VCaP (cell line): ENCODE results near the gene RPL38.

ENCODE experiments used
- H3K27ac ChIP-seq: fragments of 450-650 bp; 2 replicates; pipeline ENCODE4 v1.5.1; 2017
- CTCF ChIP-seq: fragments of 450-650 bp; conservative IDR thresholded peaks from 2 replicates; pipeline ENCODE4 v1.5.1; 2017; ENCODE audit warnings: mild to moderate bottlenecking, moderate library complexity

Gene RPL38

DNA sequence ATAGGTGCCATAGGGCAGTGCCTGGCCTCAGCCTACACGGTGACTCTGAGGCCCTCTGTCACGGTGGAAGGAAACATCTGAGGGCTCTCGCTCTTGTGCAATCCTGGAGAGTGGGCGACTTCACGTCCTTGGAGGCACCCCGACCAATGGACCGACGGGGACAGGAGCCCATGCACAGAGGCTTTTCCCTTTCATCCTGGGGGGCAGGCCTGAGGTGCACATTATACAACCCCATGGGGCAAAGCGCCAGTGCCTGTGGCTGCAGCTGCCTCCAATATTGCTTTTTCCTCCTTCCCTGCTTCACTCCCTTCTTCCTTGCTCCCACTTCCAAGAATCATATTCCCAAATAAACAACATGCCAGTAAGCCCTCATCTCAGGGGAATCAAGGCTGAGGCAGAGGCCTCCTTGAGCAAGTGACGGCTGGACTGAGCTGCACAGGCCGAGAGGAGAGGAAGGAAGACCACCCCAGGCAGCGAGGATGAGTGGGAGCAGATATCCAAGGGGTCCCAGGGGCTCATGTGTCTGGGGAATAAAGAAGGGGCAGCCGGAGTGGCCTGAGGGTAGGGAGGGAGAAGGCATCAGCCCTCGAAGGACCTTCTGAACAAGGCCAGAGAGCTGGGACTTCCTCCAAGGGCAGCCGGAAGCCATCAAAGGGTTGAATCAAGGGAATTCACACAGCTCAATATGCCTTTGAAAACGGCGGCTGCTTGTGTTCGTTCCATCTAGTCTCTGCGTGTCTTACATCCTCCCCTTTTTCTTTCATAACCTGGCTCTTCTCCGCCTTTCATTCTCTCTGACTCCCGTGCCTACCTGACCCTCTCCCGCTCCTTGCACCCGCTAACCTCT lies 42.6 kb upstream of the RPL38 start:
- no peak for TF ChIP-seq CTCF
- H3K27ac ChIP-seq: no peak overlapping the region

DNA sequence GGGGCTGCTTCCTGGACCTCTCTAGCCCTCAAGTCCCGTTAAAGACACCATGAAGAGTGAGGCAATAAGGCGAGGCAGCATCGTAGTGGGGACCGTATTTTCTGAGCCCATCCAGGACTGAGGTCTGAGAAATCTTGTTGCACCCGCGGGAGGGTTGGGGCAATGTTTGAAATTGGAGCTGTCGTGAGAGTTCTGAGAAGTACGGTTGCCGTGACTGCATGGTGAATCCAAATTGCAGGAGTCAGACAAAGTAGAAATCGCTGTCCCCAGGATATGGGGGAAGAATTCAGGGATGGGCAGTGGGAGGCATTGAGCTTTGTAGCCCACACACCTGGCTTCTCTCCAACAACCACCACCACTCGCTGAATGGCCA lies 42.0 kb upstream of the RPL38 start:
- no peak overlapping the region for H3K27ac ChIP-seq

GRCh38 chr17:74163271-74163821 lies 40.1 kb upstream of the RPL38 start:
- no peak for TF ChIP-seq CTCF
- no peak overlapping the region for H3K27ac ChIP-seq

More for the DNA sequence above, 42.0 kb upstream of the RPL38 start:
- no peak for TF ChIP-seq CTCF

GRCh38 chr17:74163836-74164235 lies 39.6 kb upstream of the RPL38 start:
- TF ChIP-seq CTCF: no peak
- H3K27ac ChIP-seq: no peak overlapping the region

DNA sequence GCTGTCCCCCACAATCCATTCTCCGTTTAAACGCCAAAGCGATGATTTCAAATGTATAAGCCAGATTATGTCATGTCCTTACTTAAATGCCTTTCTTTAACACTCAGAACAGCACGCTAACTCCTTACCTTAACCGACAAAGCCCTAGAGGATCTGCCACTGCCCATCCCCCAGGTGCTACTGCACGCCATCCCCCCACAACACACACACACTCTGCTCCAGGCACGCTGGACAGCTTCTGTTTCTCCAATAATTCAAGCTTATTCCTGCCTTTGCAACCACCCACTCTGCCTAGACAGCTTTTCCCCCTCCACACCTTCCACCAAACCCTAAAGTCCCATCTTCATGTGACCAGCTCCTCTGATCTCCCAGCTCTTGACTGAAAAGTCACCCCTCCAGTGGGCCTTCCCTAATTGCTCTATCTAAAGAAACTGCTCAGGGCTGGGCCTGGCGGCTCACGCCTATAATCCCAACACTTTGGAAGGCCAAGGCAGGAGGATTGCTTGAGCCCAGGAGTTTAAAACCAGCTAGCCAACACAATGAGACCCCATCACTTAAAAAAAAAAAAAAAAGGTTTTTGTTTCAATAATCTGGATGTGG lies 38.9 kb upstream of the RPL38 start:
- no peak for TF ChIP-seq CTCF
- no peak overlapping the region for H3K27ac ChIP-seq

DNA sequence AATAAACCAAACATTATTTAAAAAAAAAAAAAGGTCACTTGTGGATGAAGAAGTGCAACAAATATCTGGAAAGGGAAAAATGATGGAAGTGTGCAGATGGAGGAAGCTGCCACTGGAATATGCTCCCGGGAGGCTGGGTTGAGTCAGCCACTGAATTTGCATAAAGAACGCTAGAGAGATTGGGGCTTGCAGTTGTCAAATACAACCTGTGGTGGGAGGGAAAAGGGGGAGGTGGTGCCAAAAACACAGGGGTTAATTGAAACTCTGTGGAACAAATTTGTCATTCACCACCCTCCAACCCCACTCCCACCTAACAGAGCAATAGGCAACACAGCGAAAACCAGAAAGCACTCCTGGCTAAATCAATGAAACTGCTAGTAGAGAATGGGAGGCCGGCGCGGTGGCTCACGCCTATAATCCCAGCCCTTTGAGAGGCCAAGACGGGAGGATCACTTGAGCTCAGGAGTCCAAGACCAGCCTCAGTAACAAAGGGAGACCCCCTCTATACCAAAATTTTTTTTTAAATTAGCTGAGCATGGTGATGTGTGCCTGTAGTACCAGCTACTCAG lies 37.6 kb upstream of the RPL38 start:
- H3K27ac ChIP-seq: no peak overlapping the region
- TF ChIP-seq CTCF: no peak

- TF ChIP-seq CTCF: no peak
- no peak overlapping the region for H3K27ac ChIP-seq
These were observed 32.6 kb upstream of the RPL38 start for GRCh38 chr17:74170924-74171323.
